ENCODE measurements around the gene DELE1. TPM values are rescaled to one million over a fixed set of nuclear protein-coding genes. Genes with fewer than 3 reads are reported as not detected.

Gene DELE1
- total RNA-seq, 1 donor from 2014 or later = 108 TPM

GRCh38 chr5:141966275-141966962 is 42.7 kb downstream of the DELE1 start:
- H3K4me1 Mint-ChIP-seq (ENCODE audit: low read depth, unreplicated experiment) = peaks cover 13% of the 10 kb centered on the region
- no peak for TF ChIP-seq CTCF (IDR thresholded peaks at IDR 0.05; ENCODE audit: partially characterized antibody, unreplicated experiment)
- H3K27ac Mint-ChIP-seq (ENCODE audit: unreplicated experiment) = no peak overlapping the region
- no peaks in the 10 kb centered on the region for H3K36me3 Mint-ChIP-seq (ENCODE audit: unreplicated experiment)
- DNase-seq = no peak
- no peak overlapping the region for H3K4me3 Mint-ChIP-seq (ENCODE audit: unreplicated experiment)
- H3K27me3 Mint-ChIP-seq (ENCODE audit: unreplicated experiment) = peaks cover 1% of the 10 kb centered on the region
- H3K9me3 Mint-ChIP-seq (ENCODE audit: unreplicated experiment) = peaks cover 4% of the 10 kb centered on the region

GRCh38 chr5:141966963-141967333 is 43.3 kb downstream of the DELE1 start:
- DNase-seq = no peak
- H3K36me3 Mint-ChIP-seq (ENCODE audit: unreplicated experiment) = no peaks in the 10 kb centered on the region
- H3K27me3 Mint-ChIP-seq (ENCODE audit: unreplicated experiment) = peaks cover 1% of the 10 kb centered on the region
- H3K27ac Mint-ChIP-seq (ENCODE audit: unreplicated experiment) = no peak overlapping the region
- H3K4me3 Mint-ChIP-seq (ENCODE audit: unreplicated experiment) = no peak overlapping the region
- no peak for TF ChIP-seq CTCF (IDR thresholded peaks at IDR 0.05; ENCODE audit: partially characterized antibody, unreplicated experiment)
- H3K9me3 Mint-ChIP-seq (ENCODE audit: unreplicated experiment) = peaks cover 4% of the 10 kb centered on the region
- peaks cover 13% of the 10 kb centered on the region for H3K4me1 Mint-ChIP-seq (ENCODE audit: low read depth, unreplicated experiment)

- no peaks in the 10 kb centered on the region for H3K36me3 Mint-ChIP-seq (ENCODE audit: unreplicated experiment)
- peaks cover 13% of the 10 kb centered on the region for H3K4me1 Mint-ChIP-seq (ENCODE audit: low read depth, unreplicated experiment)
- peaks cover 1% of the 10 kb centered on the region for H3K27me3 Mint-ChIP-seq (ENCODE audit: unreplicated experiment)
- DNase-seq = peak; percentile 96
- H3K9me3 Mint-ChIP-seq (ENCODE audit: unreplicated experiment) = peaks cover 4% of the 10 kb centered on the region
- H3K4me3 Mint-ChIP-seq (ENCODE audit: unreplicated experiment) = peak within 1 kb of the TSS; percentile 90
- H3K27ac Mint-ChIP-seq (ENCODE audit: unreplicated experiment) = peak within 1 kb of the TSS; percentile 94
- peak; percentile 95 for TF ChIP-seq CTCF (IDR thresholded peaks at IDR 0.05; ENCODE audit: partially characterized antibody, unreplicated experiment)
These were observed 45.4 kb downstream of the DELE1 start, which contains the start of gene RNF14 for GRCh38 chr5:141968914-141969608. RNF14 (plus strand) TSS chr5:141969105; CDS start chr5:141973589, 4,484 bp downstream.

GRCh38 chr5:141969783-141970771 is 46.4 kb downstream of the DELE1 start:
- no peak for DNase-seq
- Mint-ChIP-seq H3K27ac (ENCODE audit: unreplicated experiment) (peak overlapping the region; percentile 94), H3K36me3 (ENCODE audit: unreplicated experiment) (no peaks in the 10 kb centered on the region), H3K27me3 (ENCODE audit: unreplicated experiment) (peaks cover 1% of the 10 kb centered on the region), H3K9me3 (ENCODE audit: unreplicated experiment) (peaks cover 4% of the 10 kb centered on the region), H3K4me1 (ENCODE audit: low read depth, unreplicated experiment) (peaks cover 13% of the 10 kb centered on the region), H3K4me3 (ENCODE audit: unreplicated experiment) (peak overlapping the region; percentile 90)
- no peak for TF ChIP-seq CTCF (IDR thresholded peaks at IDR 0.05; ENCODE audit: partially characterized antibody, unreplicated experiment)

All from glutamatergic neuron (in vitro differentiated cells).